HG02973 (cell line): Measurements from ENCODE around the gene PCDHGB6.
"Not testable (repeated sequence)": the region's sequence is repeated elsewhere in the genome, so short reads cannot be mapped to it uniquely, and the experiment has no call there.

Experiments
- ATAC-seq: cut with Tn5 transposase; IDR thresholded peaks from one replicate; pipeline ENCODE4 v1.9.1; 2021; ENCODE audit warnings: moderate library complexity; ENCODE audit not compliant: unreplicated experiment

PCDHGB6 gene

DNA sequence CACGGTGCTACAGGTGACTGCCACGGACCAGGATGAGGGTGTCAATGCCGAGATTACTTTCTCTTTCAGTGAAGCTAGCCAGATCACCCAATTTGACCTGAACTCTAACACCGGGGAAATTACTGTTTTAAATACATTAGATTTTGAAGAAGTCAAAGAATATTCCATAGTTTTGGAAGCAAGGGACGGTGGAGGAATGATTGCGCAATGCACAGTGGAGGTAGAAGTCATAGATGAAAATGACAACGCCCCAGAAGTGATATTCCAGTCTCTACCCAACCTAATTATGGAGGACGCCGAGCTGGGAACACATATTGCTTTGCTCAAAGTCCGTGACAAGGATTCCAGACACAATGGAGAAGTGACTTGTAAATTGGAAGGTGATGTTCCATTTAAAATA lies 19.2 kb upstream of the PCDHGB6 start:
- no peak for ATAC-seq

DNA sequence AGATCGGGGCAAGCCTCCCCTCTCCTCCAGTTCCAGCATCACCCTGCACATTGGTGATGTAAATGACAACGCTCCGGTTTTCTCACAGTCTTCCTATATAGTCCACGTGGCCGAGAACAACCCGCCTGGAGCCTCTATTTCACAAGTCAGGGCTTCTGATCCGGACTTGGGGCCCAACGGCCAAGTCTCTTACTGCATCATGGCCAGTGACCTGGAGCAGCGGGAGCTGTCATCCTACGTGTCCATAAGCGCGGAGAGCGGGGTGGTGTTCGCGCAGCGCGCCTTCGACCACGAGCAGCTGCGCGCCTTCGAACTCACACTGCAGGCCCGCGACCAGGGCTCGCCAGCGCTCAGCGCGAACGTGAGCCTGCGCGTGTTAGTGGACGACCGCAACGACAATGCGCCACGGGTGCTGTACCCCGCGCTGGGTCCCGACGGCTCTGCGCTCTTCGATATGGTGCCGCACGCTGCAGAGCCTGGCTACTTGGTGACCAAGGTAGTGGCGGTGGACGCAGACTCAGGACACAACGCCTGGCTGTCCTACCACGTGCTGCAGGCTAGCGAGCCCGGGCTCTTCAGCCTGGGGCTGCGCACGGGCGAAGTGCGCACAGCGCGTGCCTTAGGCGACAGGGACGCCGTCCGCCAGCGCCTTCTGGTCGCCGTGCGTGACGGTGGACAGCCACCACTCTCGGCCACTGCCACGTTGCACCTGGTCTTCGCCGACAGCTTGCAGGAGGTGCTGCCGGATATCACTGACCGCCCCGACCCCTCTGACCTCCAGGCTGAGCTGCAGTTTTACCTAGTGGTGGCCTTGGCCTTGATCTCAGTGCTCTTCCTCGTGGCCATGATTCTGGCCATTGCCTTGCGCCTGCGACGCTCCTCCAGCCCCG lies 18.4 kb upstream of the PCDHGB6 start:
- ATAC-seq: no peak

DNA sequence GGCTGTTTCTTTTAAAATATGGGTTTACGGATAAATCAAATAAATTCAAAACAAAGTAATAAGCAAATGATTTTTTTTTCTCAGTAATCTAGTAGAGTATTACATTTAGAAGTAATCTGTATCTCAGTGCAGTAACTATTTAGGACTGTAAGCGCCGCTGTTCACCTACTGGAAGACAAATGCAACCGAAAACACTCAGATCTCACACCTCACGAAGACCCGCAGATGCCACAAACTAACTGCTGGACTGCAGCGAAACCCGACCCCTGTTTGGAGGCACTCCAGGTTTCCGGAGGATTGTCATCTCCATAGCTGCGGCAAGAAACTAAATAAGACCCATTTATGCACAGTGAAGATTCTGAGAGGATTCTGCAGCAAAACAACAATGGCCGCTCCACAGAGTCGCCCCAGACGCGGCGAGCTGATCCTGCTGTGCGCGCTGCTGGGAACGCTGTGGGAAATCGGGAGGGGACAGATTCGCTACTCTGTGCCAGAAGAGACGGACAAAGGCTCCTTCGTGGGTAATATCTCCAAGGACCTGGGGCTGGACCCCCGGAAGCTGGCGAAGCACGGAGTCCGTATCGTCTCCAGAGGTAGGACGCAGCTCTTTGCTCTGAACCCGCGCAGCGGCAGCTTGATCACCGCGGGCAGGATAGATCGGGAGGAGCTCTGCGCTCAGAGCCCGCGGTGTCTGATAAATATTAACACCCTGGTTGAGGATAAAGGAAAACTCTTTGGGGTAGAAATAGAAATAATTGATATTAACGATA lies 15.2 kb upstream of the PCDHGB6 start, which contains the start of gene PCDHGA8:
TSS of gene PCDHGA8 (plus strand) at position 205 of the 770 bp plus-strand sequence. CDS start at position 386, 181 bp downstream.
- no peak for ATAC-seq

- ATAC-seq: no peak
Measured at GRCh38 chr5:141393267-141393666, 14.6 kb upstream of the PCDHGB6 start.

DNA sequence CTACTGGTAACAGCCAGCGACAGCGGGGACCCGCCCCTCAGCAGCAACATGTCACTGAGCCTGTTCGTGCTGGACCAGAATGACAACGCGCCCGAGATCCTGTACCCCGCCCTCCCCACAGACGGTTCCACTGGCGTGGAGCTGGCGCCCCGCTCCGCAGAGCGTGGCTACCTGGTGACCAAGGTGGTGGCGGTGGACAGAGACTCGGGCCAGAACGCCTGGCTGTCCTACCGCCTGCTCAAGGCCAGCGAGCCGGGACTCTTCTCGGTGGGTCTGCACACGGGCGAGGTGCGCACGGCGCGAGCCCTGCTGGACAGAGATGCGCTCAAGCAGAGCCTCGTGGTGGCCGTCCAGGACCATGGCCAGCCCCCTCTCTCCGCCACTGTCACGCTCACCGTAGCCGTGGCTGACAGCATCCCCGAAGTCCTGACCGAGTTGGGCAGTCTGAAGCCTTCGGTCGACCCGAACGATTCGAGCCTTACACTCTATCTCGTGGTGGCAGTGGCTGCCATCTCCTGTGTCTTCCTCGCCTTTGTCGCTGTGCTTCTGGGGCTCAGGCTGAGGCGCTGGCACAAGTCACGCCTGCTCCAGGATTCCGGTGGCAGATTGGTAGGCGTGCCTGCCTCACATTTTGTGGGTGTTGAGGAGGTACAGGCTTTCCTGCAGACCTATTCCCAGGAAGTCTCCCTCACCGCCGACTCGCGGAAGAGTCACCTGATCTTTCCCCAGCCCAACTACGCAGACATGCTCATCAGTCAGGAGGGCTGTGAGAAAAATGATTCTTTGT lies 13.2 kb upstream of the PCDHGB6 start:
- not testable (repeated sequence) for ATAC-seq

DNA sequence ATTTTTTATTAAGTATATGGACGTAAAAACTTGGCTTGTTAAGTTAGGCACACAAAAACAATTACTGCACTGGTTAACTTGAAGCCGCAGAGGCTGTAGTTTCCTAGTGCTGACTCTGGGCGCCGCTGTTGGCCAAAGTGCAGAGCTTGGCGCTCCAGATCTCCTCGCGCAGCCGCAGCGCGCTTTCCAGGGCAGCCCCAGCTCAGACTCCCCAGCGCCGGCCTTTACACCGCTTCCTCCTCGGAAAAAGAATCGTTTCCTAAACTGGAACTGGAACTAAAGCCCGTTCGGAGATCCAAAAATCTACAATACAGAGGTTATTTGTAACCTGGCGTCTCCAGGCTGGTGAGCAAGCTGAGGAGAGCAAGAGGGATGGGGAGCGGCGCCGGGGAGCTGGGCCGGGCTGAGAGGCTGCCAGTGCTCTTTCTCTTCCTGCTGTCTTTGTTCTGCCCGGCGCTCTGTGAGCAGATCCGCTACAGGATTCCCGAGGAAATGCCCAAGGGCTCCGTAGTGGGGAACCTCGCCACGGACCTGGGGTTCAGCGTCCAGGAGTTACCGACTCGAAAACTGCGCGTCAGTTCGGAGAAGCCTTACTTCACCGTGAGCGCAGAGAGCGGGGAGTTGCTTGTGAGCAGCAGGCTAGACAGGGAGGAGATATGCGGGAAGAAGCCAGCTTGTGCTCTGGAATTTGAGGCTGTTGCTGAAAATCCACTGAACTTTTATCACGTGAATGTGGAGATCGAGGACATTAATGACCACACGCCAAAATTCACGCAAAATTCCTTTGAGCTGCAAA lies 9.9 kb upstream of the PCDHGB6 start, which contains the start of gene PCDHGB5:
TSS of gene PCDHGB5 (plus strand) at position 192 of the 796 bp plus-strand sequence. CDS start at position 373, 181 bp downstream.
- ATAC-seq: peak; percentile 99

DNA sequence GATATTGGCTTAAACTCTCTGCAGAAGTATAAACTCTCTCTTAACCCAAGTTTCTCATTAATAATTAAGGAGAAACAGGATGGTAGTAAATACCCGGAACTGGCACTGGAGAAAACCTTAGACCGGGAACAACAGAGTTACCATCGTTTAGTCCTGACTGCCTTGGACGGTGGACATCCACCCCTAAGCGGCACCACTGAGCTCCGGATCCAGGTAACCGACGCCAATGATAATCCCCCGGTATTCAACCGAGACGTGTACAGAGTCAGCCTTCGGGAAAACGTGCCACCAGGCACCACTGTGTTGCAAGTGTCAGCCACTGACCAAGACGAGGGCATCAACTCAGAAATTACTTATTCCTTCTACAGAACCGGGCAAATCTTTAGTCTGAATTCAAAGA lies 9.2 kb upstream of the PCDHGB6 start:
- no peak for ATAC-seq

DNA sequence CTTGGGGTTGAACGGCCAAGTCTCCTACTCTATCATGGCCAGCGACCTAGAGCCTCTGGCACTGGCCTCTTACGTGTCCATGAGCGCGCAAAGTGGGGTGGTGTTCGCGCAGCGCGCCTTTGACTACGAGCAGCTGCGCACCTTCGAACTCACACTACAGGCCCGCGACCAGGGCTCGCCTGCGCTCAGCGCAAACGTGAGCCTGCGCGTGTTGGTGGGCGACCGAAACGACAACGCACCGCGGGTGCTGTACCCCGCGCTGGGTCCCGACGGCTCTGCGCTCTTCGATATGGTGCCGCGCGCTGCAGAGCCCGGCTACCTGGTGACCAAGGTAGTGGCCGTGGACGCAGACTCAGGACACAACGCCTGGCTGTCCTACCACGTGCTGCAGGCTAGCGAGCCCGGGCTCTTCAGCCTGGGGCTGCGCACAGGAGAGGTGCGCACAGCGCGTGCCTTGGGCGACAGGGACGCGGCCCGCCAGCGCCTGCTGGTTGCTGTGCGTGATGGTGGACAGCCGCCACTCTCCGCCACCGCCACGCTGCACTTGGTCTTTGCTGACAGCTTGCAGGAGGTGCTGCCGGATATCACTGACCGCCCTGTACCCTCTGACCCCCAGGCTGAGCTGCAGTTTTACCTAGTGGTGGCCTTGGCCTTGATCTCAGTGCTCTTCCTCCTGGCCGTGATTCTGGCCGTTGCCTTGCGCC lies 8.1 kb upstream of the PCDHGB6 start:
- no peak for ATAC-seq

DNA sequence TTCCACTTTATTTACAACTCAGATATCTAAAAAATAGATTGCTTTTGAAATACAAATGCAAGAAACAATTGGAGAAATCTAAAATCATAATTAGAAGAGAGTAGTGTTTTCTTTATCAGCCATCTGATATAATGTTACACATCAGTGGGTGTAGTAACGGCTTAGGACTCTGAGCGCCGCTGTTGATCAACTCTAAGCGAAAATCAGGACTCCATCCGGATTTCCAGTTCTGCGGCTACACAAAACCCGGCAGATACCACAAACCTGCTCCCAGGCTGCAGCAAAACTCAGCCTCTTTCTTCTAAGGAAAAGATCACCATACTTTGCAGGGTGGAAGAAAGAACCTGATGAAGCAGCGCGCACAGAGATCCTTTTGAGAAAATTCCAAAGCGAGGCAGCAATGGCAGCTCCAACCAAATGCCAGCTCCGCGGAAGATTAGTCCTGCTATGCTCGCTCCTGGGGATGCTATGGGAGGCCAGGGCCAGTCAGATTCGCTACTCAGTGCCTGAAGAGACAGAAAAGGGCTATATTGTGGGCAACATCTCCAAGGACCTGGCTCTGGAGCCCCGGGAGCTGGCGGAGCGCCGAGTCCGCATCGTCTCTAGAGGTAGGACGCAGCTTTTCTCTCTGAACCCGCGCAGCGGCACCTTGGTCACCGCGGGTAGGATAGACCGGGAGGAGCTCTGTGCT lies 5.1 kb upstream of the PCDHGB6 start, which contains the start of gene PCDHGA9:
TSS of gene PCDHGA9 (plus strand) at position 226 of the 691 bp plus-strand sequence. CDS start at position 401, 175 bp downstream.
- no peak for ATAC-seq

- ATAC-seq: no peak
Measured at GRCh38 chr5:141403387-141403786, 4.4 kb upstream of the PCDHGB6 start.

DNA sequence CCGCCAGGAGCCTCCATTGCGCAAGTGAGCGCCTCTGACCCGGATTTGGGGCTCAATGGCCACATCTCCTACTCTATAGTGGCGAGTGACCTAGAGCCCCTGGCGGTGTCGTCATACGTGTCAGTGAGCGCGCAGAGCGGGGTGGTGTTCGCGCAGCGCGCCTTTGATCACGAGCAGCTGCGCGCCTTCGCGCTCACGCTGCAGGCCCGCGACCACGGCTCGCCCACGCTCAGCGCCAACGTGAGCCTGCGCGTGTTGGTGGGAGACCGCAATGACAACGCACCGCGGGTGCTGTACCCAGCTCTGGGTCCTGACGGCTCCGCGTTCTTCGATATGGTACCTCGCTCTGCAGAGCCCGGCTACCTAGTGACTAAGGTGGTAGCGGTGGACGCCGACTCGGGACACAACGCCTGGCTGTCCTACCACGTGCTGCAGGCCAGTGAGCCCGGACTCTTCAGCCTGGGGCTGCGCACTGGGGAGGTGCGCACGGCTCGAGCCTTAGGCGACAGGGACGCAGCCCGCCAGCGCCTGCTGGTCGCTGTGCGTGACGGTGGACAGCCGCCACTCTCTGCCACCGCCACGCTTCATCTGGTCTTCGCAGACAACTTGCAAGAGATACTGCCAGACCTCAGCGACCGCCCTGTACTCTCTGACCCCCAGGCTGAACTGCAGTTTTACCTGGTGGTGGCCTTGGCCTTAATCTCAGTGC lies 1.9 kb downstream of the PCDHGB6 start:
- ATAC-seq: no peak

DNA sequence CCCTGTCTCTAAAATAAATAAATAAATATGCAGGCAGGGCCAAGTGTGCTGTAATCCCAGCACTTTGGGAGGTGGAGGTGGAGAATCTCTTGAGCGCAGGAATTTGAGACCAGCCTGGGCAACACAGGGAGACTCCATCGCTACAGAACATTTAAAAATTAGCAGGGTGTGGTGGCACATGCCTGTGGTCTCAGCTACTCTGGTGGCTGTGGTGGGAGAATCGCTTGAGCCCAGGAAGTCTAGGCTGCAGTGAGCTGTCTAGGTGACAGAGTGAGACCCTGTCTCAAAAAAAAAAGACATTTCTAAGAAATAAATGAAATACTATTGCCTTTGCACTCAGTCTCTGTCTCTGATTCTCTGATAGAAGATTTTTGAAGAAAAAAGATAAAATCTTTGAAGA lies 3.8 kb downstream of the PCDHGB6 start:
- ATAC-seq: no peak

GRCh38 chr5:141412854-141413539 lies 5.2 kb downstream of the PCDHGB6 start, which contains the start of gene PCDHGA10:
Gene PCDHGA10 (plus strand): TSS chr5:141412987. CDS start chr5:141413176, 189 bp downstream.
- peak; percentile 62 for ATAC-seq

GRCh38 chr5:141413540-141414069 lies 5.8 kb downstream of the PCDHGB6 start:
- ATAC-seq: no peak

- not testable (repeated sequence) for ATAC-seq
Measured at GRCh38 chr5:141414548-141415274, 6.9 kb downstream of the PCDHGB6 start.

DNA sequence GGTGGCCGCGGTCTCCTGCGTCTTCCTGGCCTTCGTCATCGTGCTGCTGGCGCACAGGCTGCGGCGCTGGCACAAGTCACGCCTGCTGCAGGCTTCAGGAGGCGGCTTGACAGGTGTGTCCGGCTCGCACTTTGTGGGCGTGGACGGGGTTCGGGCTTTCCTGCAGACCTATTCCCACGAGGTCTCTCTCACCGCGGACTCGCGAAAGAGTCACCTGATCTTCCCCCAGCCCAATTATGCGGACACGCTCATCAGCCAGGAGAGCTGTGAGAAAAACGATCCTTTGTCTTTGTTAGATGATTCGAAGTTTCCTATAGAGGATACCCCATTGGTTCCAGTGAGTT lies 7.4 kb downstream of the PCDHGB6 start:
- ATAC-seq: not testable (repeated sequence)
